HL-60 (cell line): Measurements from ENCODE around the gene ASXL1.

ENCODE experiments used
- CTCF ChIP-seq: IDR thresholded peaks from one replicate; pipeline ENCODE4 v1.5.1; 2011; ENCODE audit warnings: low read length, control low read depth, inconsistent platforms; ENCODE audit not compliant: insufficient read depth
- GABPA ChIP-seq: IDR thresholded peaks from 2 replicates; pipeline ENCODE4 v1.6.1; 2012; ENCODE audit warnings: low read depth
- POLR2AphosphoS5 ChIP-seq: IDR thresholded peaks from 2 replicates; pipeline ENCODE4 v1.6.1; 2012; ENCODE audit warnings: low read depth
- REST ChIP-seq: IDR thresholded peaks from 2 replicates; pipeline ENCODE4 v1.6.1; 2012; ENCODE audit warnings: low read depth; ENCODE audit not compliant: insufficient replicate concordance
- SPI1 ChIP-seq: IDR thresholded peaks from 2 replicates; pipeline ENCODE4 v1.6.1; 2012; ENCODE audit warnings: low read depth, mild to moderate bottlenecking, borderline replicate concordance

GRCh38 chr20:32461836-32462600, 103.9 kb downstream of the ASXL1 start:
- TF ChIP-seq CTCF = no peak
- TF ChIP-seq POLR2AphosphoS5 = no peak
- TF ChIP-seq REST = no peak
- TF ChIP-seq GABPA = no peak
- no peak for TF ChIP-seq SPI1
